ENCODE results near the gene SLC12A7. TPM values are rescaled to one million over a fixed set of nuclear protein-coding genes. Genes with fewer than 3 reads are reported as not detected.
"Not testable (repeated sequence)": the region's sequence is repeated elsewhere in the genome, so short reads cannot be mapped to it uniquely, and the experiment has no call there.

Gene SLC12A7
- total RNA-seq, 1 experiment from 2014 or later = 48.2 TPM

GRCh38 chr5:1062761-1063568 lies 48.9 kb downstream of the SLC12A7 start:
- H2AFZ ChIP-seq (ENCODE audit: low read length) = no peak overlapping the region
- H3K4me3 ChIP-seq (ENCODE audit: low read length) = no peak overlapping the region
- no peak for DNase-seq
- no peak overlapping the region for H3K9ac ChIP-seq (ENCODE audit: low read length)
- no peaks in the 10 kb centered on the region for H3F3A ChIP-seq (ENCODE audit: low read length, unreplicated experiment)
- no peaks in the 10 kb centered on the region for H3K9me2 ChIP-seq (replicated peaks; ENCODE audit: low read length)
- intact Hi-C loops (cut with micrococcal nuclease) = no loop called here
- H3K9me3 ChIP-seq (ENCODE audit: low read length) = no peaks in the 10 kb centered on the region
- ChIA-PET POLR2A (ENCODE audit: unreplicated experiment) (no interaction called here), CTCF (no interaction called here)
- H4K20me1 ChIP-seq (ENCODE audit: low read length) = no peaks in the 10 kb centered on the region
- H3K4me2 ChIP-seq (ENCODE audit: low read length) = no peak overlapping the region
- ATAC-seq = no peak
- no peaks in the 10 kb centered on the region for H3K79me2 ChIP-seq (ENCODE audit: low read length)
- no peaks in the 10 kb centered on the region for H3K27me3 ChIP-seq (ENCODE audit: low read length)
- H3K27ac ChIP-seq (ENCODE audit: low read length) = no peak overlapping the region
- no TSS peak for BruUV-seq (replicated peaks)
- no peaks in the 10 kb centered on the region for H3K4me1 ChIP-seq (ENCODE audit: insufficient read depth, low read length)
- H3K36me3 ChIP-seq (ENCODE audit: low read depth, low read length) = peaks cover 3% of the 10 kb centered on the region; the same call in 1 of the 2 replicates
- TF ChIP-seq EZH2phosphoT487 (IDR thresholded peaks at IDR 0.05; ENCODE audit: borderline replicate concordance, low read length) (no peak), EZH2 (IDR thresholded peaks at IDR 0.05; ENCODE audit: low read length, unreplicated experiment) (no peak), CTCF (conservative IDR thresholded peaks at IDR 0.05; ENCODE audit: low read depth, low read length) (no peak)

- ATAC-seq = no peak
- CTCF ChIA-PET = no interaction called here
- no peaks in the 10 kb centered on the region for H3K79me2 ChIP-seq (ENCODE audit: low read length)
These were observed 49.9 kb downstream of the SLC12A7 start for GRCh38 chr5:1061916-1062315.

GRCh38 chr5:1061292-1061691 lies 50.6 kb downstream of the SLC12A7 start:
- BruUV-seq (replicated peaks); DNase-seq; H3K27me3 ChIP-seq (ENCODE audit: low read length); H3F3A ChIP-seq (ENCODE audit: low read length, unreplicated experiment); H3K4me3 ChIP-seq (ENCODE audit: low read length); CTCF ChIA-PET; H3K4me2 ChIP-seq (ENCODE audit: low read length); H2AFZ ChIP-seq (ENCODE audit: low read length); H3K9me2 ChIP-seq (replicated peaks; ENCODE audit: low read length); H3K9ac ChIP-seq (ENCODE audit: low read length); H3K4me1 ChIP-seq (ENCODE audit: insufficient read depth, low read length); H3K79me2 ChIP-seq (ENCODE audit: low read length); H4K20me1 ChIP-seq (ENCODE audit: low read length); POLR2A ChIA-PET (ENCODE audit: unreplicated experiment); H3K9me3 ChIP-seq (ENCODE audit: low read length); intact Hi-C loops (cut with micrococcal nuclease); ATAC-seq; H3K27ac ChIP-seq (ENCODE audit: low read length): not testable (repeated sequence)
- H3K36me3 ChIP-seq (ENCODE audit: low read depth, low read length) = peaks cover 12% of the 10 kb centered on the region; the same call in 1 of the 2 replicates

More at GRCh38 chr5:1061916-1062315, 49.9 kb downstream of the SLC12A7 start:
- no peak for TF ChIP-seq EZH2 (IDR thresholded peaks at IDR 0.05; ENCODE audit: low read length, unreplicated experiment)
- TF ChIP-seq CTCF (conservative IDR thresholded peaks at IDR 0.05; ENCODE audit: low read depth, low read length) = no peak
- TF ChIP-seq EZH2phosphoT487 (IDR thresholded peaks at IDR 0.05; ENCODE audit: borderline replicate concordance, low read length) = no peak
- Histone ChIP-seq H2AFZ (ENCODE audit: low read length) (no peak overlapping the region), H3K4me3 (ENCODE audit: low read length) (no peak overlapping the region), H3K27ac (ENCODE audit: low read length) (no peak overlapping the region), H4K20me1 (ENCODE audit: low read length) (no peaks in the 10 kb centered on the region), H3K9me2 (replicated peaks; ENCODE audit: low read length) (no peaks in the 10 kb centered on the region), H3K4me2 (ENCODE audit: low read length) (no peak overlapping the region), H3F3A (ENCODE audit: low read length, unreplicated experiment) (no peaks in the 10 kb centered on the region), H3K9me3 (ENCODE audit: low read length) (no peaks in the 10 kb centered on the region), H3K36me3 (ENCODE audit: low read depth, low read length) (peaks cover 7% of the 10 kb centered on the region; the same call in 1 of the 2 replicates), H3K4me1 (ENCODE audit: insufficient read depth, low read length) (no peaks in the 10 kb centered on the region), H3K27me3 (ENCODE audit: low read length) (no peaks in the 10 kb centered on the region), H3K9ac (ENCODE audit: low read length) (no peak overlapping the region)
- intact Hi-C loops (cut with micrococcal nuclease) = no loop called here
- DNase-seq = no peak
- POLR2A ChIA-PET (ENCODE audit: unreplicated experiment) = no interaction called here
- BruUV-seq (replicated peaks) = no TSS peak

Data from PC-3 (cell line).